B cell (primary cell): ENCODE results near the gene PRDX1. TPM values are rescaled to one million over a fixed set of nuclear protein-coding genes. Genes with fewer than 3 reads are reported as not detected.

ENCODE experiments used
- ATAC-seq: fragments of 200-7000 bp; cut with Tn5 transposase; one replicate; pipeline ENCODE4 v1.10.0; 2021; ENCODE audit warnings: low read depth, mild to moderate bottlenecking, moderate number of reproducible peaks, moderate library complexity
- CTCF ChIA-PET: fragments of 350-600 bp; sonication (Branson Sonifier 250); formaldehyde crosslinking; loops from one replicate; lab custom pipeline; 2021; ENCODE audit warnings: antibody characterized with exemption, inconsistent platforms; lab: Charles Lee
- POLR2A ChIA-PET: fragments of 350-600 bp; sonication (Branson Sonifier 250); formaldehyde crosslinking; loops from one replicate; lab custom pipeline; 2021; ENCODE audit warnings: antibody characterized with exemption; lab: Charles Lee
- DNase-seq: peaks from one replicate; pipeline ENCODE4 v3.0.0; 2013
- H2AFZ ChIP-seq: 2 replicates; pipeline ENCODE4 v1.6.1; 2012; ENCODE audit warnings: mild to moderate bottlenecking, low read depth, low read length; ENCODE audit not compliant: insufficient read depth, poor library complexity, severe bottlenecking
- H3K27ac ChIP-seq, 2 donors: 1 replicate in 1 of 2; 2 replicates in 1 of 2; pipeline ENCODE4 v1.5.1; 2012 to 2013; ENCODE audit warnings: low read length in 2 of 2, mild to moderate bottlenecking in 2 of 2, moderate library complexity in 1 of 2
- H3K27me3 ChIP-seq, 4 experiments: fragments of 200-600 bp in 1 of 4; sonication (generic) in 1 of 4; replicated peaks in 1 of 4; 1 replicate in 2 of 4; 2 replicates in 2 of 4; pipeline versions ENCODE4 v1.6.1 to v1.7.0; 2013 to 2016; ENCODE audit warnings: low read length in 3 of 4, mild to moderate bottlenecking in 2 of 4, mixed read lengths in 1 of 4, moderate library complexity in 1 of 4; ENCODE audit not compliant: insufficient read depth in 4 of 4, control insufficient read depth in 3 of 4; ENCODE audit errors: control extremely low read depth in 1 of 4
- H3K36me3 ChIP-seq, 2 experiments: replicated peaks in 1 of 2; 1 replicate in 1 of 2; 2 replicates in 1 of 2; pipeline versions ENCODE4 v1.6.1 to v1.7.1; 2013; ENCODE audit warnings: low read length in 1 of 2; ENCODE audit not compliant: insufficient read depth in 2 of 2, control insufficient read depth in 1 of 2; ENCODE audit errors: control extremely low read depth in 1 of 2, extremely low read depth in 1 of 2
- H3K4me1 ChIP-seq, 2 donors: fragments of 200-600 bp in 1 of 2; sonication (generic) in 1 of 2; 1 replicate in 1 of 2; 2 replicates in 1 of 2; pipeline versions ENCODE4 v1.5.1 to v1.6.1; 2013 to 2017; ENCODE audit warnings: low read length in 2 of 2; ENCODE audit not compliant: control insufficient read depth in 2 of 2, insufficient read depth in 2 of 2
- H3K4me2 ChIP-seq: replicated peaks from 2 replicates; pipeline ENCODE3; 2012; ENCODE audit warnings: mild to moderate bottlenecking, low read depth, low read length; ENCODE audit not compliant: poor library complexity, severe bottlenecking
- H3K4me3 ChIP-seq, 5 experiments: fragments of 200-600 bp in 1 of 5; sonication (generic) in 1 of 5; 1 replicate in 3 of 5; 2 replicates in 2 of 5; pipeline versions ENCODE4 v1.5.1 to v1.7.0; 2011 to 2016; ENCODE audit warnings: low read length in 4 of 5, mild to moderate bottlenecking in 4 of 5, low read depth in 2 of 5, control low read depth in 1 of 5, moderate library complexity in 1 of 5; ENCODE audit not compliant: insufficient read depth in 1 of 5; ENCODE audit errors: control extremely low read depth in 1 of 5, extremely low read depth in 1 of 5
- H3K79me2 ChIP-seq: fragments of 200-600 bp; sonication (generic); one replicate; pipeline ENCODE4 v1.6.0; 2016; ENCODE audit warnings: low read length; ENCODE audit not compliant: control insufficient read depth, insufficient read depth
- H3K9ac ChIP-seq: fragments of 200-600 bp; sonication (generic); 2 replicates; pipeline ENCODE4 v1.6.1; 2017; ENCODE audit warnings: mild to moderate bottlenecking, low read length, moderate library complexity
- H3K9me3 ChIP-seq, 3 donors: one replicate each; pipeline versions ENCODE4 v1.6.1 to v1.7.1; 2013; ENCODE audit warnings: low read length in 2 of 3; ENCODE audit not compliant: control insufficient read depth in 2 of 3, insufficient read depth in 1 of 3; ENCODE audit errors: control extremely low read depth in 1 of 3
- H4K20me1 ChIP-seq: 2 replicates; pipeline ENCODE4 v1.6.0; 2012; ENCODE audit warnings: mild to moderate bottlenecking, low read length; ENCODE audit not compliant: insufficient read depth, control insufficient read depth, poor library complexity, severe bottlenecking
- H3K27ac Mint-ChIP-seq: one replicate; pipeline ENCODE4 v1.8.0; 2021; ENCODE audit warnings: mixed read lengths
- H3K27me3 Mint-ChIP-seq: one replicate; pipeline ENCODE4 v1.8.0; 2021; ENCODE audit warnings: mixed read lengths
- H3K4me1 Mint-ChIP-seq: one replicate; pipeline ENCODE4 v1.8.0; 2021; ENCODE audit warnings: mixed read lengths
- H3K4me3 Mint-ChIP-seq: one replicate; pipeline ENCODE4 v1.8.0; 2021; ENCODE audit warnings: mixed read lengths
- H3K9me3 Mint-ChIP-seq: one replicate; pipeline ENCODE4 v1.8.0; 2022; ENCODE audit warnings: mixed read lengths; ENCODE audit not compliant: insufficient read depth
- CTCF ChIP-seq: fragments of 200-600 bp; IDR thresholded peaks from one replicate; pipeline ENCODE4 v1.8.0; 2022; ENCODE audit warnings: antibody characterized with exemption, mild to moderate bottlenecking
- EZH2 ChIP-seq: IDR thresholded peaks from 2 replicates; pipeline ENCODE4 v1.6.1; 2012; ENCODE audit warnings: borderline replicate concordance, low read depth, mild to moderate bottlenecking, moderate library complexity, low read length; ENCODE audit not compliant: insufficient read depth, poor library complexity, severe bottlenecking
- WGBS: methylation state at CpG from one replicate; pipeline ENCODE4 v1.1.5; 2013; ENCODE audit warnings: missing lambda C conversion rate; ENCODE audit not compliant: insufficient coverage; 5-methylcytosine and 5-hydroxymethylcytosine counted together
- intact Hi-C: fragments of 100-400 bp; cut with micrococcal nuclease; formaldehyde crosslinking; loops from one replicate; pipeline ENCODE4 v1.10.0; 2022
- polyA plus RNA-seq: library from polyadenylated mRNA; depleted of rRNA; stranded (reverse); fragments of >200 nt; gene quantifications from 2 replicates; pipeline ENCODE4 v1.2.3, GENCODE V29; 2012
- total RNA-seq, 2 donors: library from RNA; stranded (reverse); fragments of 120-200 nt in 1 of 2; gene quantifications; 1 replicate in 1 of 2; 2 replicates in 1 of 2; pipeline versions ENCODE4 v1.2.3 to v1.2.4, GENCODE V29; 2013 to 2022

PRDX1 gene
- total and polyA plus RNA-seq, 2 donors (not counting 1 experiment from before 2014, with no cell fraction given): 56.4 to 104 TPM

GRCh38 chr1:45507195-45507594 lies 14.5 kb downstream of the PRDX1 start:
- ATAC-seq: no peak
- POLR2A ChIA-PET: interaction anchor here (0.5 kb wide), 1 partner anchor 15 kb away, joined by 5 read pairs; no protein-coding TSS in a partner anchor
- no peak overlapping the region for H3K27ac Mint-ChIP-seq

More at GRCh38 chr1:45507195-45507594, 14.5 kb downstream of the PRDX1 start:
- peaks cover under 1% of the 10 kb centered on the region for H4K20me1 ChIP-seq
- no peak overlapping the region for H3K4me3 ChIP-seq
- no peak overlapping the region for H3K9ac ChIP-seq
- H3K27ac ChIP-seq: no peak overlapping the region
- H3K9me3 ChIP-seq: no peaks in the 10 kb centered on the region
- TF ChIP-seq EZH2 (no peak), CTCF (no peak)
- H3K4me2 ChIP-seq: no peak overlapping the region
- Mint-ChIP-seq H3K4me3 (no peak overlapping the region), H3K4me1 (no peaks in the 10 kb centered on the region), H3K27me3 (no peaks in the 10 kb centered on the region), H3K9me3 (no peaks in the 10 kb centered on the region)
- H2AFZ ChIP-seq: no peak overlapping the region
- intact Hi-C loops: no loop called here
- H3K27me3 ChIP-seq: no peaks in the 10 kb centered on the region
- H3K36me3 ChIP-seq: peaks cover 2 to 46% of the 10 kb centered on the region in 2 experiments
- CTCF ChIA-PET: interaction anchor here (1.6 to 8.7 kb wide), 2 partner anchors 10 to 62 kb away, joined by 8 to 351 read pairs; no protein-coding TSS in a partner anchor
- DNase-seq: no peak
- peaks cover 6% of the 10 kb centered on the region for H3K79me2 ChIP-seq
- 100% methylated on average over 6 of the region's 6 CpGs for WGBS
- H3K4me1 ChIP-seq: no peaks in the 10 kb centered on the region
